22Rv1 (cell line): ENCODE results near the gene FGF3.
A peak's percentile ranks its signal among the peaks of the same experiment; 100 is the strongest.

Experiments used
- H3K27ac ChIP-seq: fragments of 450-650 bp; 2 replicates; pipeline ENCODE4 v1.5.1; 2017
- CTCF ChIP-seq: fragments of 450-650 bp; IDR thresholded peaks from 2 replicates; pipeline ENCODE4 v1.5.1; 2017; ENCODE audit warnings: mild to moderate bottlenecking
- ZFX ChIP-seq: fragments of 450-650 bp; IDR thresholded peaks from 2 replicates; pipeline ENCODE4 v1.6.1; 2017; ENCODE audit warnings: antibody characterized with exemption, borderline replicate concordance

Gene FGF3

DNA sequence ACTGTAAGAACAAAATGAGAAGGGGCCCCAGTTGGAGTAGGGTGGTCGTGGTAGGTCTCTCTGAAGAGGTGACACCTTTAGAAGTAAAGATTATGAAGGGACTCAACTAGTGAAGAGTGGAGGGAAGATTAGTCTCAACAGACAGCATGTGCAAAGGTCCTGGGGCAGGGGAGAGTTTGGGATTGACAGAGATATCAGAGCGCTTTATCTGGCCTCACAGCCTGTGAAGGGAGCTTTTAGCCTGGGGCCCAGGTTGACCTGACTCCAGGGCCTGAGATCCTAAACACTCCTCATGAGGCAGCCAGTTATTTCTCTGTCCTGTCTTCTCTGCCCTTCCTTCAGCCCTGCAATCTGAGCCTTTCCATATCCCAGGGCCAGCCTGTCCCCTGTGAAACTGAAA lies 16.2 kb downstream of the FGF3 start:
- H3K27ac ChIP-seq: no peak overlapping the region
- no peak for TF ChIP-seq CTCF
- TF ChIP-seq ZFX: no peak

- TF ChIP-seq CTCF (no peak), ZFX (no peak)
- H3K27ac ChIP-seq: no peak overlapping the region
These were observed 16.6 kb downstream of the FGF3 start for GRCh38 chr11:69802590-69802989.

DNA sequence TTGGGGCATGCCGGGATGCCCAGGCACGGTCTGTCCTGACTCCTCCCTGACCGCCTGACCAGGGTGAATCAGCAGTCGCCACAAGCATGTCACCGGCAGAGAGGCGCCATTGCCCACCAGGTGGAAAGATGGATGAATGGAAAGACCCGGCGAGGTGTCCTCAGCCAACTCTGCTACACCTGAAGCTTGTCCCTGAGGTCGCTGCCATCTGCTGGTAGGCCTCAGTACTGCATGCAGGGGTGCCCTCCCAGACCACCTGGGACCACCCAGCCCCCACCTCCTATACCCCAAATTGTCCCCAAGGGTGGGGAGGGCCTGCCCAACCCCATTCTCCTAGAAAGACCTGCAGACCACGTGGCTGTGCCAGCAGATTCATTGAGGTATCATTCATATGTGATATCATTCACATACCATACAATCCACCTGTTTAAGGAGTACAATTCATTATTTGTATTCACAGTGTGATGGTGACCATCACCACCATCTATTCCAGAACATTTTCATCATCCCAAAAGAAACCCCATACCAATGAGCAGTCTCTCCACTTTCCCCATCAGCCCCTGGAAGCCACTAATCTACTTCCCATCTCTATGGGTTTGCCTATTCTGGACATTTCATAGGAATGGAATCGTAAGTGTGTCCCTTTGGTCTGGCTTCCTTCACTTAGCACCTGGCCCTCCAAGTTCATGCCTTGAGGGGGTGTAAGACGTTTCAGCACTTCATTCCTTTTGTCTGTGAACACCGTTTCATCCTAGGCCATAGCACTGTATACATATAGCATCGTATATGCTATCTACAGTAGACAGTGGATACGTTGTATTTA lies 17.5 kb downstream of the FGF3 start:
- no peak overlapping the region for H3K27ac ChIP-seq
- TF ChIP-seq ZFX (no peak), CTCF (peak; percentile 79)

- no peak overlapping the region for H3K27ac ChIP-seq
- no peak for TF ChIP-seq CTCF
- no peak for TF ChIP-seq ZFX
These were observed 18.9 kb downstream of the FGF3 start for GRCh38 chr11:69800278-69800677.

GRCh38 chr11:69799582-69799981 lies 19.6 kb downstream of the FGF3 start:
- TF ChIP-seq ZFX (no peak), CTCF (no peak)
- H3K27ac ChIP-seq: no peak overlapping the region

GRCh38 chr11:69799097-69799496 lies 20.1 kb downstream of the FGF3 start:
- TF ChIP-seq CTCF (no peak), ZFX (no peak)
- H3K27ac ChIP-seq: no peak overlapping the region

- no peak for TF ChIP-seq CTCF
- no peak overlapping the region for H3K27ac ChIP-seq
These were observed 21.3 kb downstream of the FGF3 start for GRCh38 chr11:69797737-69798528.
